K562 (cell line): ENCODE data around the gene GPR55.

Source experiments
- EHMT2 ChIP-seq: fragments of 450-650 bp; IDR thresholded peaks from 2 replicates; pipeline ENCODE4 v1.6.1; 2018; ENCODE audit warnings: antibody characterized with exemption
- ZNF134 ChIP-seq: fragments of 250-450 bp; sonication (Bioruptor Pico); conservative IDR thresholded peaks from 2 replicates; pipeline ENCODE4 v1.4.0; 2020
- TF ChIP-seq, protein P1 (sequence below): sonication (generic); formaldehyde crosslinking; IDR thresholded peaks from 2 replicates; pipeline ENCODE4 v1.5.0; 2020; ENCODE audit warnings: missing genetic modification reagents

DNA sequence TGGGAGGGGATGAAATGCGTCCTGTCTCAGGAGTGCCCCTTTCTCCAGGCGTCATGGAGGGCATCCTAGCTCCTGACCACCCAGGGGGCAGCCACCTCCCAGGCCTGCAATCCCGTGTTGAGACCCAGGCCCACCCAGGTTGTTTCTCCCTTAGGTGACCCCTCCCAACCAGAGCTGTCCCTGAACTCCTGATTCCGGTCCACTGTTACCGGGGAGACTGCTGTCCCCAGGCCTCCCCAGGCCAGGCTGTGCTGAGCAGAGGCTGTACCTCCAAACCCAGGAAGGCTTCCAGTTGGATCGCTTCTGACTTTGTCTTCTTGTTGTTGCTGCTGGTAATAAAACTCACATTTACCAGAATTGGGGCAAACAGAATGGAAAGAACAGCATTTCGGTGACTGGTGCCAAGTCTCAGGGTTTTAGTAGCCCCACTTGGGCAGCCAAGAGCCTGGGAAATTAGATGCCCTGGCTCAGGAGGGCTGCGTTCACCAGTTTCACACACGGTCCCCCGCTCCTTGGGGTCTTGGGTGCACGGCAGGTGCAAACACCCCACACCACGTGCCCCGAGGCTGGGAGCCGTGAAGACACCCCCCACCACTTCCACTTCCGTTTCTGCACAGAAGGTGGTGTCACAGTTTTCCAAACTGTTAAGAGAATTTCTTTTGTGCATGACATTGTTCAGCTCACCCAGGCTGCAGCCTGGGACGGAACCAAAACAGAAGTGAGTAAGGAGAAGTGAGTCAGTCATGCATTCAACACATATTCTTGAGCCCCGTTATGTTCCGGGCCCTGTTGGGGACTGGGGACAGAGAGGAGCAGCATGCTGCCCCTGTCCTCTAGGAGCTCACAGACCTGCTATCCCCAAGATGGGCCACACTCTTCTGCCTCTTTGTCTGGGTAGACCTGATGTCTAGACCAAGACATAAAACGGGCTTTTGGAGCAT, 30.9 kb downstream of the GPR55 start:
- no peak for TF ChIP-seq ZNF134 (CRISPR knock-in tag)
- TF ChIP-seq, protein P1, sequence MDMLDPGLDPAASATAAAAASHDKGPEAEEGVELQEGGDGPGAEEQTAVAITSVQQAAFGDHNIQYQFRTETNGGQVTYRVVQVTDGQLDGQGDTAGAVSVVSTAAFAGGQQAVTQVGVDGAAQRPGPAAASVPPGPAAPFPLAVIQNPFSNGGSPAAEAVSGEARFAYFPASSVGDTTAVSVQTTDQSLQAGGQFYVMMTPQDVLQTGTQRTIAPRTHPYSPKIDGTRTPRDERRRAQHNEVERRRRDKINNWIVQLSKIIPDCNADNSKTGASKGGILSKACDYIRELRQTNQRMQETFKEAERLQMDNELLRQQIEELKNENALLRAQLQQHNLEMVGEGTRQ (CRISPR knock-in tag): no peak
- TF ChIP-seq EHMT2: no peak
